GM21367 (cell line): ENCODE results near the gene REV3L.
"Not testable (repeated sequence)": the region's sequence is repeated elsewhere in the genome, so short reads cannot be mapped to it uniquely, and the experiment has no call there.

Experiments used
- ATAC-seq: cut with Tn5 transposase; IDR thresholded peaks from one replicate; pipeline ENCODE4 v1.9.1; 2021; ENCODE audit not compliant: unreplicated experiment

REV3L gene

DNA sequence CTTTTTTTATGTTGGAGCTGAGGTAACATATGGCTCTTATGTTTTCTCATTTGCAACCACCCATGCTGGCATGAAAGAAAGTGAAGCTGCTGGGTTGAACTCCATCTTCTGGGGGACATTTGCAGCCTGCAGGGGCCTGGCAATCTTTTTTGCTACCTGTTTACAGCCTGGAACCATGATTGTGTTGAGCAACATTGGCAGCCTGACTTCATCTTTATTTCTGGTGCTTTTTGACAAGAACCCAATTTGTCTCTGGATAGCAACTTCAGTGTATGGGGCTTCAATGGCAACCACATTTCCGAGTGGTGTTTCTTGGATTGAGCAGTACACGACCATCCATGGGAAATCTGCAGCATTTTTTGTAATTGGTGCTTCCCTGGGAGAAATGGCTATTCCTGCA, 216.7 kb downstream of the REV3L start:
- ATAC-seq = no peak

DNA sequence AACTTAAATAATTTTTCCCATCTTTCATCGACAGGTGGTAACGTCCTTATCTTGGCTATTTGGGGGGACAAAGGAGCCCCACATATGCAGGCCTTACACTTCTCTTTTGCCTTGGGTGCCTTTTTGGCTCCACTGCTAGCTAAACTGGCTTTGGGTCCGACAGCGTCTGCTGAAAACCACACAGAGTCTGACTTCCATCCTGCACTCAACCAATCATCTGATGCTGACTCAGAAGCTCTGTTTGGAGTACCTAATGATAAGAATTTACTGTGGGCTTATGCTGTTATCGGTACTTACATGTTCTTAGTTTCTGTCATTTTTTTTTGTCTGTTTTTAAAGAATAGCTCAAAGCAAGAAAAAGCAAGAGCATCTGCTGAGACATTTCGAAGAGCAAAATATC, 217.2 kb downstream of the REV3L start:
- no peak for ATAC-seq

DNA sequence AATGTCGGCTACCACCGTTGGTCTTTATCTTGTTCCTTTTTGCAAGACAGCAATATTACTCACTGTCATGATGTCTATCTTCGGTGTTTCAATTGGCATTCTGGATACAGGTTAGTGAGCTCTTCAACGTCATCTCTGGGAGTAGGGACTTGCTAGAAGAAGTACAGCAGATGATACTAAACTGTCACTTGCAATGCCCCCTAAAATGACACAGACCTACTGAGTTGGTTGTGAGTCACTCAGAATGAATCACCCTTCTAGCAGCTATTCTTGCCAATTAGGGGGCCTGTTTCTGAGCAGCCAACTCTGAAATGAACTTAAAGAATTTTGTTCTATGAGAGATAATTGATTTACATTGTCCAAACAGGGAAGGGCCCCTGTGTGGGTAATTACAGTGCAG, 219.2 kb downstream of the REV3L start:
- ATAC-seq = no peak

DNA sequence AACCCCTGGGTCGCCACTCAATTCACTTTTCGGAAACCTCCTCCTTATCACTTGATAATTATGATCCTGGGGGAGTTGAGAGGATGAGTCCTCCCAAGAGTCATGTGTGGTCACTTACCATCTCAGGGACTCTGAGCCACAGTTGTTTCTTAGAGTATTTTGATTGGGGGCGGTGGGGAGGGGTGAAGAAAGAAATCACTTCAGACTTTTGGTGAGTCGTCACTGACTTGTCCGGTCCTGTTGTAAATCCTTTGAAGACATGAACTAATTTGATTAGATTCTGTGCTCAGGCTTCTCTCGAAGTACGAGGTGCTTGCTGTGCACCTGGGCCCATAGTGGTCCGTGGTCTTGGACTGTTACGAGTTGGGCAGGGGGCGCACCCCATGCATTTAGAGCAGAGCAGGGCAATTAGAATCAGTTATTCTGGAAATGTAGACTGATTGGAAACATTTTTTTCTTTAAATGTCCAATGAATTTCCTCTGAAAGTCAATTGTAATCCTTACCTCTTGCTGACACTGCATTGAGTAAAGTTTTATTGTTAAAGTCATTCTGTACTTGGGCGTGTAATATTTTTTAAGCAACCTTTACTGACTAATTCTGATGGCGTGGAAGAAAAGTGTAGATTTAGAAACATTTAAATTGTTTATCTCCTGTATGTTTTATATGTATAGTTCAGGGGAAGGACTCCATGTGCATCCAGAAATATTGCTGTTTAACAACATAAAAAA, 222.3 kb downstream of the REV3L start:
- ATAC-seq = no peak

DNA sequence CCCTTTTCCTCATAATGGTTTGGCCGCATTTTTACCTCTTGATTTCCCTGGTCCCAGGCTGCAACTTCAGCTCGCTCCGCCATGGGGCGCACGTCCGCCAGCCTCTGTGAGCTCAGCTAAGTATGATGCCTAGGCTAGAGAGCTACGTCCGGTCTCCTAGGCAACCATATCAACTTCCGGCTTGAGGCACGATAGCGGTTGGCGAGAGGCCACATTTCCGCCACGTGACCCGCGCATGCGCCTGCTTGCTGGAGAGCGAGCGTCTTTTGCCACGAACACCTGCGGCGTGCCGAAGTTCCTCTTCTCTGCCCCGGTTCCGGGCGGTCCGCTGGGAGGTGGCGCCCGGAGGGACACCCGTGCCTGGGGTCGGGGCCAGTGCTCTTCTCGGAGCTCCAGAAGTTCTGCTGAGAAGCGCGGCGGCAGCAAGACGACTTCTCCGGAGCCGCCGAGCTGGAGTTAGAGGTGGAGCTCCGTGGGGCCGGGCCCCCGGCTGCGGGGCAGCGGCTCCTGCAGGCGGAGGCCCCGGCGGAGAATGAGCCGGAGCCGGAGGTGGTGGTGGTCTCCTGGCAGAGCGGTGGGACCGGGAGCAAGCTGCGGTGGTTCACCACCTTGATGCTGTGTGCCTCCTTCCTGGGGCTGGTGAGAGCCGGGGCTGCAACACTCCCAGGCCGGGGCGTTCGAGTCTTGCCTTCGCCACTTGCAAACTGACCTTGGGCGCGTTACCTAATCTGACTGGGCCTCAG, 223.8 kb downstream of the REV3L start:
- peak; percentile 98 for ATAC-seq

DNA sequence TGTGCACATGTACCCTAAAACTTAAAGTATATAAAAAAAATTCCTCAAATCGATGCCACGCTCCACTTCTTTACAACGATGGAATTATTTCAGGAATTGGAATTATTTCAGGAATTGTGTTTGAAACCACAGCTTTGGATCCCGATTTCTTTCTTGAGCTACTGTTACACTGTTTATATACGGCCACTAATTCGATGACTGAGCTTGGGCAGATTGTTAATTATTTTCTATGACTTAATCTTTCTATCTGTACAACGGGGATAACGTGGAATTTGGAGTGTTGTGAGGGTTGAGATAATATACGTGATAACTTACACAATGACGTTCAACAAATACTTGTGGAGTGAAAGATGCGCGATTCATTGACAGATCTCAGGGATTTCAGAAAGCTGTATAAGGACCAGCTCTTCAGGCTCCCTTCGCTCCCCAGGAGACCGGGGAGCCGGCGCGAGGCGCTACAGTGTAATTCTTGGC, 224.4 kb downstream of the REV3L start:
- ATAC-seq = no peak

DNA sequence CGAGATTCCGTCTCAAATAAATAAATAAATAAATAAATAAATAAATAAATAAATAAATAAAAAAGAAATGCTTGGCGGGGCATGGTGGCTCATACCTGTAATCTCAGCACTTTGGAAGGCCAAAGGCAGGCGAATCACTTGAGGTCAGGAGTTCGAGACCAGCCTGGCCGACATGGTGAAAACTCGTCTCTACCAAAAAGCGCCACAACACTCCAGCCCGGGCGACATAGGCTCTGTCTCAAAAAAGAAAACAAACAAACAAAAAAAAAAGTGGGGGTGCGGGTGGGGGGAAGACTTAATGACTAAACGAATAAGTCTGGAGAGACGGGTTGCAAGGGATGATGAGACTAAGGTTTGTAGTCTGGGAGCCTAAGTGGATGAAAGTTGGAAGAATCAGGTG, 225.0 kb downstream of the REV3L start:
- no peak for ATAC-seq

DNA sequence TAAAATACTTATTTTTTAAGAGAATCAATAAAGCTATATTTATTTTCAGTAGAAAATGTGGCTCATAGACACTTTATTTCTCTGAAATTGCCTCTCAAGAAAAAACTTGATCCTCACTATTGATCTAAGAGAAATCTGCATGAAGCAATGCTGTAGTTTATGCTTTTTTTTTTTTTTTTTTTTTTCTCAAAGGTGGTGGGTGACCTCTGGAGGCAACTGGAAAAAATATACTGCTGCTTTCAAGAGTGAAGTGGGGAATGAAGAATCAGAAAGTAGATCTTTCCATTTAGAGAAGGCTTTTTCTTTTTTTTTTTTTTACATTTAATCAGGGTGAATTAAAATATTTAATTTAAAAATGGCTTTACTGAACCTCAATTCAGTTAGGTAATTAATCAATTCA, 226.4 kb downstream of the REV3L start:
- no peak for ATAC-seq

DNA sequence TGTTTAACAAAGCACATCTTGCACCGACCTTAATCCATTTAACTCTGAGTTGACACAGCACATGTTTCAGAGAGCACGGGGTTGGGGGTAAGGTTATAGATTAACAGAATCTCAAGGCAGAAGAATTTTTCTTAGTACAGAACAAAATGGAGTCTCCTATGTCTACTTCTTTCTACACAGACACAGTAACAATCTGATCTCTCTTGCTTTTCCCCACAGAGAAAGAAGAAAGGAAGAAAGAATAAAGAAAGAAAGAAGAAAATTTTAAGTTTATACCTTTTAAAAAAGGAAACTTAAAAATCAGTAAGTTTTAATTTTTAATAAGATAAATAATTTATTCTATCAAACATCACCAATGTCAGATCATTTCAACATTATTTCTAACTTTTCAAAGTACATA, 227.2 kb downstream of the REV3L start:
- ATAC-seq = not testable (repeated sequence)

DNA sequence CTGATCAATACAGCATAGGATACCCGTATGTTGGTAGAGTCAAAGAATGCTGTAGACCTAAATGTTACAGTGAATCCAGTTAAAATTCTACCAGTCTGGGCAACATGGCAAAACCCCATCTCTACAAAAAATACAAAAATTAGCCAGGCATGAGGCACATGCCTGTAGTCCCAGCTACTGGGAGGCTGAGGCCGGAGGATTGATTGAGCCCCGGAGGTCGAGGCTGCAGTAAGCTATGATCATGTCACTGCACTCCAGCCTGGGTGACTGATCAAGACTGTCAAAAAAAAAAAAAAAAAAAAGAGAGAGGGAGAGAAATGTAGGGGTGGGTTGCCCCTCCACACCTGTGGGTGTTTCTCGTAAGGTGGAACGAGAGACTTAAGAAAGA, 228.2 kb downstream of the REV3L start:
- no peak for ATAC-seq

DNA sequence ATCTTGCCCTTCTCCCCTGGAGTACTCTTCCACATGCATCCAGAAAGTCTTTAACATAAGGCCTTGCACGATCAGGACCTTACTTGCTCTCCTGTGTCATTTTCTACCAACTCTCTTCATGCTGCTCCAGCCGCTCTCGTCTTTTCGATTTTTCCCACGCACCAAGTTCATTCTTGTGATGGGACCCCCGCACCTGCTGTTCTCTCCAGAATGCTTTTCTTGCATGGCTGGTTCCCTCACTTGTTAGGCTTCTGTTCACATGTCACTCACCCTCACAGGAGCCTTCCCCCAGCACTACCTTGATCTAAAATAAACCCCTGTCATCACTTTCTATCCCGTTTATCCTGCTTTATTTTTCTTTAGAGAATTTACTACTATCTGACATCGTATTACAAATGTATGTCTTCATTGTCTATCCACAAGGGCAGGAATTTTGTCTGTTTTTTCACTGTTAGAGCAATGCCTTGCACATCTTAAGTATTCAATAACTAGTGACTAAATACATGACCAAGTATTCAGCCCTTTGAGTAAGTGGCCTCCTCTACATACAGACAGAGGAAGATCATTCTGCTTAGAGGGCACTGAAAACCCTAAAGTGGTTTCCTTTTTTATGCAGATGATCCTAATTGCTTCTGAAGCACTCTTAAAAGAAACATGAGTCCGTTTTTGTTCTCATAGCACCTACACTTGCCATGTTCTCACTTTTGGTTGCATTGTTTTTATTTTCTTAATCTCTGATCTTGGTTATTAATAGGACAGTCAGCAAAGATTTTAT, 228.8 kb downstream of the REV3L start:
- ATAC-seq = no peak

DNA sequence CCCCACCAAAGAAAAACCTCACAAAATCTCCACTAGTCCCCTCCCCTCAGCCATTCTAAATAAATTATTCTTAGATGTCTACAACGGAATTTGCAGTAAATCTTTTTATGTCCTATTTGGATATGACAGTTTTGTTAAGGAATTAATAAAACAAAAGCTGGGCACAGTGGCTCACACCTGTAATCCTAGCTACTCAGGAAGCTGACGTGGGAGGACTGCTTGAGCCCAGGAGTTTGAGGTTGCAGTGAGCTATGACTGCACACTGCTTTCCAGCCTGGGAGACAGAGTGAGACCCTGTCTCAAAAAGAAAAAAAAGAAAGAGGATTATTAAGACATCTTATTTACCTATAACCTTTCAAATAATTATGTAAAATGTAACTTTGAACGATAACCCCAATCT, 230.3 kb downstream of the REV3L start:
- ATAC-seq = no peak

DNA sequence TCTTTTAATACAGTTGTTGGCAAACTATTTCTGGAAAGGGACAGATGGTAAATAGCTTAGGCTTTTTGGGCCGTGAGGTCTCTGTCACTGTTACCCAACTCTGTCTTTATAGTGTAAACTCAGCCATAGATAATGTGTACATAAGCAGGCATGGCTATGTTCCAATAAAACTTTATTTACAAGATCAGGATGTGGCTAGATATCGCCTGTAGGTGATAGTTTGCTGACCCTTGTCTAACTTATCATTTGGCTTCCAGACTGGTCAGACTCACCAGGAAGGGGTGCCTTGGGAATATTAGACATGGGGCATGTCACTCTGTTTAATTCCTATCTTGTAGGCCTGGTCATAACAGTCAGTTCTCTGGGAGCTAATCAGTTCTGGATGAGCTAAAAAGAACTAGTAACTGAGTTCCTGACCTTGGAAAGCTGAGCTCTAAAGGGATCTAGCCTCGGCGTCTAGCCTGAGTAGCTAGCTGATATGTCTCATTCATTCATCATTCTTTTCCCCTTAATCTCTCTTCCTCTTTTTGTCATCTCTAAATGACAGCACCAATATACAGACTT, 232.1 kb downstream of the REV3L start:
- no peak for ATAC-seq
